IMR-90 (cell line): Measurements from ENCODE around the gene MAML2. TPM values are rescaled to one million over a fixed set of nuclear protein-coding genes. Genes with fewer than 3 reads are reported as not detected.

ENCODE experiments used
- ATAC-seq: fragments of 200-7000 bp; cut with Tn5 transposase; 2 replicates; pipeline ENCODE4 v1.9.1; 2020; ENCODE audit warnings: low read depth, mild to moderate bottlenecking, moderate library complexity
- BruUV-seq: library from RNA; stranded (reverse); fragments of 400-500 nt; replicated peaks from 2 replicates; lab custom pipeline; 2021; lab: Mats Ljungman, UMichigan
- CTCF ChIA-PET: fragments of 300-600 bp; formaldehyde crosslinking; extraction: SDS; loops from one replicate; lab custom pipeline; 2021; ENCODE audit warnings: antibody characterized with exemption; lab: Yijun Ruan, JAX
- POLR2A ChIA-PET: fragments of 300-600 bp; sonication (Branson Sonifier 250); formaldehyde crosslinking; loops from one replicate; lab custom pipeline; 2022; ENCODE audit warnings: antibody characterized with exemption; ENCODE audit not compliant: unreplicated experiment; lab: Charles Lee
- DNase-seq: peaks from one replicate; pipeline ENCODE4 v3.0.0; 2013
- H2AFZ ChIP-seq: replicated peaks from 2 replicates; pipeline ENCODE3; 2013; ENCODE audit warnings: low read length, mild to moderate bottlenecking; ENCODE audit not compliant: poor library complexity
- H2AK5ac ChIP-seq: 2 replicates; pipeline ENCODE4 v1.6.1; 2013; ENCODE audit warnings: low read depth, low read length, inconsistent platforms
- H2AK9ac ChIP-seq: replicated peaks from 2 replicates; pipeline ENCODE3; 2013; ENCODE audit warnings: mild to moderate bottlenecking, low read depth, low read length, moderate library complexity; ENCODE audit not compliant: poor library complexity
- H2BK120ac ChIP-seq: 2 replicates; pipeline ENCODE4 v1.6.1; 2013; ENCODE audit warnings: low read depth, low read length, inconsistent platforms
- H2BK15ac ChIP-seq: 3 replicates; pipeline ENCODE4 v1.6.1; 2013; ENCODE audit warnings: low read depth, low read length, inconsistent platforms
- H2BK20ac ChIP-seq: 2 replicates; pipeline ENCODE4 v1.6.1; 2013; ENCODE audit warnings: low read depth, mild to moderate bottlenecking, inconsistent platforms, low read length, moderate library complexity
- H2BK5ac ChIP-seq: 2 replicates; pipeline ENCODE4 v1.6.1; 2013; ENCODE audit warnings: mild to moderate bottlenecking, low read depth, low read length, inconsistent platforms; ENCODE audit not compliant: poor library complexity, severe bottlenecking
- H3K14ac ChIP-seq: replicated peaks from 2 replicates; pipeline ENCODE4 v1.6.1; 2013; ENCODE audit warnings: low read depth, low read length, inconsistent platforms
- H3K18ac ChIP-seq: 2 replicates; pipeline ENCODE4 v1.6.1; 2013; ENCODE audit warnings: low read depth, low read length, control low read depth
- H3K23ac ChIP-seq: 2 replicates; pipeline ENCODE4 v1.6.1; 2013; ENCODE audit warnings: low read depth, low read length, inconsistent platforms
- H3K27ac ChIP-seq: 2 replicates; pipeline ENCODE4 v1.5.1; 2013; ENCODE audit warnings: mild to moderate bottlenecking, control low read depth, low read length; ENCODE audit not compliant: insufficient read depth
- H3K27me3 ChIP-seq: 2 replicates; pipeline ENCODE4 v1.6.1; 2013; ENCODE audit warnings: low read length; ENCODE audit not compliant: control insufficient read depth, insufficient read depth
- H3K36me3 ChIP-seq: 2 replicates; pipeline ENCODE4 v1.6.1; 2013; ENCODE audit warnings: low read length, mixed read lengths; ENCODE audit not compliant: control insufficient read depth, insufficient read depth
- H3K4ac ChIP-seq: 2 replicates; pipeline ENCODE4 v1.6.1; 2013; ENCODE audit warnings: low read depth, low read length, inconsistent platforms
- H3K4me1 ChIP-seq: 2 replicates; pipeline ENCODE4 v1.6.1; 2013; ENCODE audit warnings: low read length, mixed read lengths; ENCODE audit not compliant: control insufficient read depth, insufficient read depth
- H3K4me2 ChIP-seq: 2 replicates; pipeline ENCODE4 v1.6.1; 2013; ENCODE audit warnings: low read depth, mild to moderate bottlenecking, control low read depth, low read length, moderate library complexity
- H3K4me3 ChIP-seq: 2 replicates; pipeline ENCODE4 v1.5.1; 2013; ENCODE audit warnings: low read depth, mild to moderate bottlenecking, control low read depth, low read length, moderate library complexity; ENCODE audit not compliant: insufficient read depth
- H3K56ac ChIP-seq: 2 replicates; pipeline ENCODE4 v1.6.1; 2013; ENCODE audit warnings: low read length, inconsistent platforms; ENCODE audit not compliant: insufficient read depth; ENCODE audit errors: extremely low read depth
- H3K79me1 ChIP-seq, 2 experiments: 2 replicates each; pipeline ENCODE4 v1.6.1; 2013; ENCODE audit warnings: low read length in 2 of 2, inconsistent platforms in 1 of 2, low read depth in 1 of 2
- H3K9ac ChIP-seq: 2 replicates; pipeline ENCODE4 v1.6.1; 2013; ENCODE audit warnings: low read depth, low read length, control low read depth
- H3K9me1 ChIP-seq: 2 replicates; pipeline ENCODE4 v1.6.1; 2013; ENCODE audit warnings: low read length, inconsistent platforms; ENCODE audit not compliant: insufficient read depth
- H3K9me3 ChIP-seq: 2 replicates; pipeline ENCODE4 v1.6.1; 2013; ENCODE audit warnings: low read length; ENCODE audit not compliant: control insufficient read depth, insufficient read depth
- H4K20me1 ChIP-seq: 2 replicates; pipeline ENCODE4 v1.6.1; 2013; ENCODE audit warnings: low read length, inconsistent platforms; ENCODE audit not compliant: insufficient read depth
- H4K5ac ChIP-seq: 2 replicates; pipeline ENCODE4 v1.6.1; 2013; ENCODE audit warnings: mild to moderate bottlenecking, low read depth, low read length, control low read depth
- H4K8ac ChIP-seq, 2 experiments: 2 replicates each; pipeline ENCODE4 v1.6.1; 2013; ENCODE audit warnings: low read depth in 2 of 2, low read length in 2 of 2, control low read depth in 1 of 2, inconsistent platforms in 1 of 2
- H4K91ac ChIP-seq: 2 replicates; pipeline ENCODE4 v1.6.1; 2013; ENCODE audit warnings: low read depth, low read length, inconsistent platforms; ENCODE audit not compliant: insufficient read depth
- CEBPB ChIP-seq: IDR thresholded peaks from 2 replicates; pipeline ENCODE4 v1.6.1; 2012; ENCODE audit warnings: low read depth, low read length, improper control_type of control experiment
- CHD1 ChIP-seq: IDR thresholded peaks from 2 replicates; pipeline ENCODE4 v1.6.1; 2012; ENCODE audit warnings: low read depth, low read length, improper control_type of control experiment
- MAFK ChIP-seq: IDR thresholded peaks from 2 replicates; pipeline ENCODE4 v1.6.1; 2012; ENCODE audit warnings: low read depth, low read length, improper control_type of control experiment
- MAZ ChIP-seq: IDR thresholded peaks from 2 replicates; pipeline ENCODE4 v1.6.1; 2012; ENCODE audit warnings: low read depth, mild to moderate bottlenecking, low read length, improper control_type of control experiment, moderate library complexity, borderline replicate concordance
- MXI1 ChIP-seq: IDR thresholded peaks from 2 replicates; pipeline ENCODE4 v1.6.1; 2012; ENCODE audit warnings: low read depth, mild to moderate bottlenecking, low read length, moderate library complexity, borderline replicate concordance
- NFE2L2 ChIP-seq: fragments of 150-350 bp; IDR thresholded peaks from 2 replicates; pipeline ENCODE4 v1.6.1; 2016; ENCODE audit warnings: low read depth, mild to moderate bottlenecking, low read length
- POLR2A ChIP-seq: IDR thresholded peaks from 2 replicates; pipeline ENCODE4 v1.6.1; 2012; ENCODE audit warnings: mild to moderate bottlenecking, low read depth, low read length
- RAD21 ChIP-seq: IDR thresholded peaks from 2 replicates; pipeline ENCODE4 v1.6.1; 2012; ENCODE audit warnings: low read length, improper control_type of control experiment
- RCOR1 ChIP-seq: IDR thresholded peaks from 2 replicates; pipeline ENCODE4 v1.6.1; 2012; ENCODE audit warnings: mild to moderate bottlenecking, low read length, improper control_type of control experiment; ENCODE audit not compliant: insufficient replicate concordance
- RFX5 ChIP-seq: IDR thresholded peaks from 2 replicates; pipeline ENCODE4 v1.8.0; 2012; ENCODE audit warnings: low read depth, mild to moderate bottlenecking, low read length, moderate library complexity
- SMC3 ChIP-seq: fragments of 150-350 bp; IDR thresholded peaks from 2 replicates; pipeline ENCODE4 v1.6.1; 2016; ENCODE audit warnings: low read depth, mild to moderate bottlenecking, antibody characterized with exemption, low read length, moderate library complexity
- WGBS, 2 experiments: methylation state at CpG; one replicate each; pipeline versions ENCODE4 v1.1.5 to v1.1.7; 2013; ENCODE audit warnings: missing lambda C conversion rate in 2 of 2; ENCODE audit not compliant: insufficient read length in 1 of 2; ENCODE audit errors: extremely low coverage in 2 of 2; 5-methylcytosine and 5-hydroxymethylcytosine counted together
- dilution Hi-C: fragments of 300-500 bp; cut with HindIII; formaldehyde crosslinking; loops from one replicate; pipeline ENCODE4 v1.14.3; 2018; ENCODE audit warnings: low sequenced_read_pairs; ENCODE audit not compliant: unreplicated experiment
- in situ Hi-C: fragments of 300-500 bp; cut with MboI; formaldehyde crosslinking; loops from 3 replicates; pipeline ENCODE4 v1.14.3; 2019; ENCODE audit warnings: low sequenced_read_pairs, inconsistent platforms, mixed read lengths
- intact Hi-C: fragments of 100-400 bp; cut with micrococcal nuclease; formaldehyde crosslinking; loops from 2 replicates; pipeline ENCODE4 v1.10.0; 2022
- polyA plus RNA-seq, 3 experiments: library from polyadenylated mRNA; depleted of rRNA; stranded (reverse); fragments of >200 nt; gene quantifications; 2 replicates each; pipeline ENCODE4 v1.2.3, GENCODE V29; 2012; ENCODE audit warnings: low replicate concordance in 1 of 3
- total RNA-seq: library from RNA; depleted of rRNA; stranded (reverse); fragments of >200 nt; gene quantifications from 2 replicates; pipeline ENCODE4 v1.2.3, GENCODE V29; 2012
- TF ChIP-seq, protein P1 (sequence below): conservative IDR thresholded peaks from 2 replicates; pipeline ENCODE4 v1.5.1; 2012; ENCODE audit warnings: mild to moderate bottlenecking, low read depth, low read length, improper control_type of control experiment
- TF ChIP-seq, protein P2 (sequence below): fragments of 150-350 bp; IDR thresholded peaks from 2 replicates; pipeline ENCODE4 v1.6.1; 2017; ENCODE audit warnings: mild to moderate bottlenecking, antibody characterized with exemption, low read length, low read depth
- TF ChIP-seq, protein P3 (sequence below): fragments of 150-350 bp; IDR thresholded peaks from 2 replicates; pipeline ENCODE4 v1.6.1; 2016; ENCODE audit warnings: low read depth, mild to moderate bottlenecking, low read length, moderate library complexity, borderline replicate concordance

The MAML2 gene
- total and polyA plus RNA-seq, 2 of the 4 experiments (the other 2 are of a cell fraction), result 15.0 to 19.5 TPM

DNA sequence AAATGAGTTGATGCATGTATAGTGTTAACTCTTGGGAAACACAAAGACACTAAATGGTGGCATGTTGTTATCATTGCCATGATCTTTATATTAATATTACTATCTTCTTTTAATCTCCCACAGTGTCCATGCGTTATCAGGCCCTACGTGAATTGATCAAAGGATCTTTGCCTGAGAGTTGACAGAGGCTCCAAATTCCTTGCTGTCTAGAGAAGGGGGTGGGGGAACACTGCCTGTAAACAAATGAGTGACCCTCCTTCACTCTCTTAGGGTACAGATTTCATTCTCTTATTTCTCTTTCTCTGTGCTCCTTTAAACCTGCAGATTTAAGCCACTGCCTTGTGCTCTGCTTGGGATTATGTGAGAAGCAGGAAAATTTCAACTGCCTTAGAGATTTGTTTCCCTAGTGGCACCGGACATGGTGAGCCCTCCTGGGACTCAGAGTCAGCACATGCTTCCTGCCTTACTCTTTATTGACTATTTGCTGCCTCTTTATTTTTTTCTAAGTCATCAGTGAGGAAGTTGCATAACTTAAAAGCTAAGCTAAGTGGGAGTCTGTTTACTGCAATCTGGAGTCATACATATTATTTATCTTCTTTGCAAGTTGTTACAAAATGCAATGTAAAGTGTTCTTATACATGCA lies 122.9 kb downstream of the MAML2 start:
- Histone ChIP-seq H3K4ac (peak overlapping the region; percentile 14; the same call in 1 of the 2 replicates), H2AK9ac (no peak overlapping the region), H3K23ac (no peak overlapping the region; the same call in 1 of the 2 replicates), H3K79me1 (peaks cover 35 to 67% of the 10 kb centered on the region in 2 experiments), H3K36me3 (no peaks in the 10 kb centered on the region), H3K4me1 (peaks cover 23% of the 10 kb centered on the region), H2BK20ac (no peak overlapping the region), H2AK5ac (peak overlapping the region; percentile 52; the same call in 1 of the 2 replicates), H3K27me3 (no peaks in the 10 kb centered on the region), H4K8ac (peak overlapping the region in 1 of 2 experiments; percentile 59; a peak in 2 of 4 replicates), H3K27ac (peak overlapping the region; percentile 54), H3K9me1 (peaks cover 21% of the 10 kb centered on the region), H3K9me3 (no peaks in the 10 kb centered on the region), H2BK120ac (peak overlapping the region; percentile 56; the same call in 1 of the 2 replicates), H3K4me2 (peak overlapping the region; percentile 0; the same call in 1 of the 2 replicates), H3K18ac (peak overlapping the region; percentile 56), H2BK5ac (peak overlapping the region; percentile 39), H3K56ac (peak overlapping the region; percentile 13; the same call in 1 of the 2 replicates), H2BK15ac (peak overlapping the region; percentile 29; the same call in 2 of the 3 replicates), H4K5ac (peak overlapping the region; percentile 38; the same call in 1 of the 2 replicates), H3K9ac (no peak overlapping the region), H3K4me3 (no peak overlapping the region), H4K20me1 (no peaks in the 10 kb centered on the region), H2AFZ (no peak overlapping the region), H3K14ac (no peak overlapping the region; the same call in 1 of the 2 replicates), H4K91ac (no peak overlapping the region; the same call in none of the 2 replicates)
- ChIA-PET POLR2A (no interaction called here), CTCF (interaction anchor here (0.6 to 1.2 kb wide), 3 partner anchors 16 to 1545 kb away, joined by 3 to 6 read pairs (median 6); partner anchors contain the start of gene MAML2)
- no CpG with 5 or more reads among the region's 3 CpGs for WGBS, 2 experiments
- BruUV-seq, result no TSS peak
- ATAC-seq (peak; percentile 63), DNase-seq (peak; percentile 62)
- intact Hi-C loops, result loop anchor here (10.0 kb wide), 1 partner anchor 165 kb away; no protein-coding TSS in a partner anchor
- in situ Hi-C loops, result no loop called here
- dilution Hi-C loops, result no loop called here
- TF ChIP-seq SMC3, result 0 out of 2 replicates have a peak, but pooled peaks have one; percentile 1
- no peak for TF ChIP-seq MXI1
- TF ChIP-seq, protein P1, sequence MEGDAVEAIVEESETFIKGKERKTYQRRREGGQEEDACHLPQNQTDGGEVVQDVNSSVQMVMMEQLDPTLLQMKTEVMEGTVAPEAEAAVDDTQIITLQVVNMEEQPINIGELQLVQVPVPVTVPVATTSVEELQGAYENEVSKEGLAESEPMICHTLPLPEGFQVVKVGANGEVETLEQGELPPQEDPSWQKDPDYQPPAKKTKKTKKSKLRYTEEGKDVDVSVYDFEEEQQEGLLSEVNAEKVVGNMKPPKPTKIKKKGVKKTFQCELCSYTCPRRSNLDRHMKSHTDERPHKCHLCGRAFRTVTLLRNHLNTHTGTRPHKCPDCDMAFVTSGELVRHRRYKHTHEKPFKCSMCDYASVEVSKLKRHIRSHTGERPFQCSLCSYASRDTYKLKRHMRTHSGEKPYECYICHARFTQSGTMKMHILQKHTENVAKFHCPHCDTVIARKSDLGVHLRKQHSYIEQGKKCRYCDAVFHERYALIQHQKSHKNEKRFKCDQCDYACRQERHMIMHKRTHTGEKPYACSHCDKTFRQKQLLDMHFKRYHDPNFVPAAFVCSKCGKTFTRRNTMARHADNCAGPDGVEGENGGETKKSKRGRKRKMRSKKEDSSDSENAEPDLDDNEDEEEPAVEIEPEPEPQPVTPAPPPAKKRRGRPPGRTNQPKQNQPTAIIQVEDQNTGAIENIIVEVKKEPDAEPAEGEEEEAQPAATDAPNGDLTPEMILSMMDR, result no peak
- TF ChIP-seq MAZ, result no peak
- no peak for TF ChIP-seq POLR2A
- peak; percentile 89 for TF ChIP-seq CEBPB
- TF ChIP-seq, protein P2, sequence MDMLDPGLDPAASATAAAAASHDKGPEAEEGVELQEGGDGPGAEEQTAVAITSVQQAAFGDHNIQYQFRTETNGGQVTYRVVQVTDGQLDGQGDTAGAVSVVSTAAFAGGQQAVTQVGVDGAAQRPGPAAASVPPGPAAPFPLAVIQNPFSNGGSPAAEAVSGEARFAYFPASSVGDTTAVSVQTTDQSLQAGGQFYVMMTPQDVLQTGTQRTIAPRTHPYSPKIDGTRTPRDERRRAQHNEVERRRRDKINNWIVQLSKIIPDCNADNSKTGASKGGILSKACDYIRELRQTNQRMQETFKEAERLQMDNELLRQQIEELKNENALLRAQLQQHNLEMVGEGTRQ, result no peak
- TF ChIP-seq RAD21, result no peak
- no peak for TF ChIP-seq NFE2L2
- no peak for TF ChIP-seq CHD1
- TF ChIP-seq, protein P3, sequence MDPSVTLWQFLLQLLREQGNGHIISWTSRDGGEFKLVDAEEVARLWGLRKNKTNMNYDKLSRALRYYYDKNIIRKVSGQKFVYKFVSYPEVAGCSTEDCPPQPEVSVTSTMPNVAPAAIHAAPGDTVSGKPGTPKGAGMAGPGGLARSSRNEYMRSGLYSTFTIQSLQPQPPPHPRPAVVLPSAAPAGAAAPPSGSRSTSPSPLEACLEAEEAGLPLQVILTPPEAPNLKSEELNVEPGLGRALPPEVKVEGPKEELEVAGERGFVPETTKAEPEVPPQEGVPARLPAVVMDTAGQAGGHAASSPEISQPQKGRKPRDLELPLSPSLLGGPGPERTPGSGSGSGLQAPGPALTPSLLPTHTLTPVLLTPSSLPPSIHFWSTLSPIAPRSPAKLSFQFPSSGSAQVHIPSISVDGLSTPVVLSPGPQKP, result no peak
- TF ChIP-seq MAFK, result no peak
- no peak for TF ChIP-seq RFX5
- TF ChIP-seq RCOR1, result no peak
